Measurements from ENCODE around the gene PAGR1. TPM values are rescaled to one million over a fixed set of nuclear protein-coding genes. Genes with fewer than 3 reads are reported as not detected.

The PAGR1 gene
- total RNA-seq, 1 experiment from 2014 or later: 60.1 TPM

DNA sequence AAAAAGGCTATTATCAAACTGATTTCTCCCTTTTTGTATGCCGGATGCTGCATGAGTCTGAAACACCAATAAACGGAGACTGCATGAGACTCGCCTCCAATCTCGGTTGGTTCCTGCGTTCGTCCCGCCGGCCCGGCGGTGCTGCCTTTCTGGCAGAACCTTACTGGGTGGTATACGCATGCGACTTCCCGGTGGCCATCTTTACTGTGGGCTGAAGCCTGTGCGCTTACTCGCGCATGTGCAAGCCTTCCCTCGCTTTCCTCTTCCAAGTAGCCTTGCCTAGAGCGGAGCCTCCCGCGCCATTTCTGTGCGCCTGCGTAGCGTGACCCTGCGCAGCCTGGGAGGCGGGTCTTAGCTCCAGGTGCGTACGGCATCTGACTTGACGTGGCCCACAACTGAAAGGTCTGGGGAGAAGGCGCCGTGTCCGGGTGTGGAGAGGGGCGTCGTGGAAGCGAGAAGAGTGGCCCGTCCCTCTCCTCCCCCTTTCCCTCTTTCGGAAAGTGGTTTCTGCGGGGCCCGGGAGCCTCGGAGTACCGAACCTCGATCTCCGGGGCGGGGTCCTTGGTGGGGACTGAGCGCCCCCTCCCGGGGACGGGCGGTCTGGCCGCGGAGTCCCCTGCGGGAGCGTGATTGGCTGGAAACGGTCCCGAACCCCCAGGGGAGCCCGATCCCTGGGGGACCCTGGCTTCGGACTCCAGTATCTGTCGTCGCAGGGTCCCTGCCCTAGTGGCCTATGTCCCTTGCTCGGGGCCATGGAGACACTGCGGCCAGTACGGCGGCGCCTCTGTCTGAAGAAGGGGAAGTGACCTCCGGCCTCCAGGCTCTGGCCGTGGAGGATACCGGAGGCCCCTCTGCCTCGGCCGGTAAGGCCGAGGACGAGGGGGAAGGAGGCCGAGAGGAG lies at the start of gene PAGR1 (continued):
- TF ChIP-seq, protein P1, sequence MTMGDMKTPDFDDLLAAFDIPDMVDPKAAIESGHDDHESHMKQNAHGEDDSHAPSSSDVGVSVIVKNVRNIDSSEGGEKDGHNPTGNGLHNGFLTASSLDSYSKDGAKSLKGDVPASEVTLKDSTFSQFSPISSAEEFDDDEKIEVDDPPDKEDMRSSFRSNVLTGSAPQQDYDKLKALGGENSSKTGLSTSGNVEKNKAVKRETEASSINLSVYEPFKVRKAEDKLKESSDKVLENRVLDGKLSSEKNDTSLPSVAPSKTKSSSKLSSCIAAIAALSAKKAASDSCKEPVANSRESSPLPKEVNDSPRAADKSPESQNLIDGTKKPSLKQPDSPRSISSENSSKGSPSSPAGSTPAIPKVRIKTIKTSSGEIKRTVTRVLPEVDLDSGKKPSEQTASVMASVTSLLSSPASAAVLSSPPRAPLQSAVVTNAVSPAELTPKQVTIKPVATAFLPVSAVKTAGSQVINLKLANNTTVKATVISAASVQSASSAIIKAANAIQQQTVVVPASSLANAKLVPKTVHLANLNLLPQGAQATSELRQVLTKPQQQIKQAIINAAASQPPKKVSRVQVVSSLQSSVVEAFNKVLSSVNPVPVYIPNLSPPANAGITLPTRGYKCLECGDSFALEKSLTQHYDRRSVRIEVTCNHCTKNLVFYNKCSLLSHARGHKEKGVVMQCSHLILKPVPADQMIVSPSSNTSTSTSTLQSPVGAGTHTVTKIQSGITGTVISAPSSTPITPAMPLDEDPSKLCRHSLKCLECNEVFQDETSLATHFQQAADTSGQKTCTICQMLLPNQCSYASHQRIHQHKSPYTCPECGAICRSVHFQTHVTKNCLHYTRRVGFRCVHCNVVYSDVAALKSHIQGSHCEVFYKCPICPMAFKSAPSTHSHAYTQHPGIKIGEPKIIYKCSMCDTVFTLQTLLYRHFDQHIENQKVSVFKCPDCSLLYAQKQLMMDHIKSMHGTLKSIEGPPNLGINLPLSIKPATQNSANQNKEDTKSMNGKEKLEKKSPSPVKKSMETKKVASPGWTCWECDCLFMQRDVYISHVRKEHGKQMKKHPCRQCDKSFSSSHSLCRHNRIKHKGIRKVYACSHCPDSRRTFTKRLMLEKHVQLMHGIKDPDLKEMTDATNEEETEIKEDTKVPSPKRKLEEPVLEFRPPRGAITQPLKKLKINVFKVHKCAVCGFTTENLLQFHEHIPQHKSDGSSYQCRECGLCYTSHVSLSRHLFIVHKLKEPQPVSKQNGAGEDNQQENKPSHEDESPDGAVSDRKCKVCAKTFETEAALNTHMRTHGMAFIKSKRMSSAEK (CRISPR knock-in tag; IDR thresholded peaks at IDR 0.05; ENCODE audit: borderline replicate concordance): no peak
- TF ChIP-seq, protein P2, sequence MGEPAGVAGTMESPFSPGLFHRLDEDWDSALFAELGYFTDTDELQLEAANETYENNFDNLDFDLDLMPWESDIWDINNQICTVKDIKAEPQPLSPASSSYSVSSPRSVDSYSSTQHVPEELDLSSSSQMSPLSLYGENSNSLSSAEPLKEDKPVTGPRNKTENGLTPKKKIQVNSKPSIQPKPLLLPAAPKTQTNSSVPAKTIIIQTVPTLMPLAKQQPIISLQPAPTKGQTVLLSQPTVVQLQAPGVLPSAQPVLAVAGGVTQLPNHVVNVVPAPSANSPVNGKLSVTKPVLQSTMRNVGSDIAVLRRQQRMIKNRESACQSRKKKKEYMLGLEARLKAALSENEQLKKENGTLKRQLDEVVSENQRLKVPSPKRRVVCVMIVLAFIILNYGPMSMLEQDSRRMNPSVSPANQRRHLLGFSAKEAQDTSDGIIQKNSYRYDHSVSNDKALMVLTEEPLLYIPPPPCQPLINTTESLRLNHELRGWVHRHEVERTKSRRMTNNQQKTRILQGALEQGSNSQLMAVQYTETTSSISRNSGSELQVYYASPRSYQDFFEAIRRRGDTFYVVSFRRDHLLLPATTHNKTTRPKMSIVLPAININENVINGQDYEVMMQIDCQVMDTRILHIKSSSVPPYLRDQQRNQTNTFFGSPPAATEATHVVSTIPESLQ (CRISPR knock-in tag; IDR thresholded peaks at IDR 0.05): no peak; the same call in 1 of the 2 replicates
- TF ChIP-seq, protein P3, sequence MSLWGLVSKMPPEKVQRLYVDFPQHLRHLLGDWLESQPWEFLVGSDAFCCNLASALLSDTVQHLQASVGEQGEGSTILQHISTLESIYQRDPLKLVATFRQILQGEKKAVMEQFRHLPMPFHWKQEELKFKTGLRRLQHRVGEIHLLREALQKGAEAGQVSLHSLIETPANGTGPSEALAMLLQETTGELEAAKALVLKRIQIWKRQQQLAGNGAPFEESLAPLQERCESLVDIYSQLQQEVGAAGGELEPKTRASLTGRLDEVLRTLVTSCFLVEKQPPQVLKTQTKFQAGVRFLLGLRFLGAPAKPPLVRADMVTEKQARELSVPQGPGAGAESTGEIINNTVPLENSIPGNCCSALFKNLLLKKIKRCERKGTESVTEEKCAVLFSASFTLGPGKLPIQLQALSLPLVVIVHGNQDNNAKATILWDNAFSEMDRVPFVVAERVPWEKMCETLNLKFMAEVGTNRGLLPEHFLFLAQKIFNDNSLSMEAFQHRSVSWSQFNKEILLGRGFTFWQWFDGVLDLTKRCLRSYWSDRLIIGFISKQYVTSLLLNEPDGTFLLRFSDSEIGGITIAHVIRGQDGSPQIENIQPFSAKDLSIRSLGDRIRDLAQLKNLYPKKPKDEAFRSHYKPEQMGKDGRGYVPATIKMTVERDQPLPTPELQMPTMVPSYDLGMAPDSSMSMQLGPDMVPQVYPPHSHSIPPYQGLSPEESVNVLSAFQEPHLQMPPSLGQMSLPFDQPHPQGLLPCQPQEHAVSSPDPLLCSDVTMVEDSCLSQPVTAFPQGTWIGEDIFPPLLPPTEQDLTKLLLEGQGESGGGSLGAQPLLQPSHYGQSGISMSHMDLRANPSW (CRISPR knock-in tag; conservative IDR thresholded peaks at IDR 0.05; ENCODE audit: low read depth): no peak
- TF ChIP-seq HMGA2 (CRISPR knock-in tag; IDR thresholded peaks at IDR 0.05): no peak
- 0 out of 2 replicates have a peak, but pooled peaks have one; percentile 67 for TF ChIP-seq ELF4 (CRISPR knock-in tag; IDR thresholded peaks at IDR 0.05; ENCODE audit: low read depth)
- TF ChIP-seq, protein P4, sequence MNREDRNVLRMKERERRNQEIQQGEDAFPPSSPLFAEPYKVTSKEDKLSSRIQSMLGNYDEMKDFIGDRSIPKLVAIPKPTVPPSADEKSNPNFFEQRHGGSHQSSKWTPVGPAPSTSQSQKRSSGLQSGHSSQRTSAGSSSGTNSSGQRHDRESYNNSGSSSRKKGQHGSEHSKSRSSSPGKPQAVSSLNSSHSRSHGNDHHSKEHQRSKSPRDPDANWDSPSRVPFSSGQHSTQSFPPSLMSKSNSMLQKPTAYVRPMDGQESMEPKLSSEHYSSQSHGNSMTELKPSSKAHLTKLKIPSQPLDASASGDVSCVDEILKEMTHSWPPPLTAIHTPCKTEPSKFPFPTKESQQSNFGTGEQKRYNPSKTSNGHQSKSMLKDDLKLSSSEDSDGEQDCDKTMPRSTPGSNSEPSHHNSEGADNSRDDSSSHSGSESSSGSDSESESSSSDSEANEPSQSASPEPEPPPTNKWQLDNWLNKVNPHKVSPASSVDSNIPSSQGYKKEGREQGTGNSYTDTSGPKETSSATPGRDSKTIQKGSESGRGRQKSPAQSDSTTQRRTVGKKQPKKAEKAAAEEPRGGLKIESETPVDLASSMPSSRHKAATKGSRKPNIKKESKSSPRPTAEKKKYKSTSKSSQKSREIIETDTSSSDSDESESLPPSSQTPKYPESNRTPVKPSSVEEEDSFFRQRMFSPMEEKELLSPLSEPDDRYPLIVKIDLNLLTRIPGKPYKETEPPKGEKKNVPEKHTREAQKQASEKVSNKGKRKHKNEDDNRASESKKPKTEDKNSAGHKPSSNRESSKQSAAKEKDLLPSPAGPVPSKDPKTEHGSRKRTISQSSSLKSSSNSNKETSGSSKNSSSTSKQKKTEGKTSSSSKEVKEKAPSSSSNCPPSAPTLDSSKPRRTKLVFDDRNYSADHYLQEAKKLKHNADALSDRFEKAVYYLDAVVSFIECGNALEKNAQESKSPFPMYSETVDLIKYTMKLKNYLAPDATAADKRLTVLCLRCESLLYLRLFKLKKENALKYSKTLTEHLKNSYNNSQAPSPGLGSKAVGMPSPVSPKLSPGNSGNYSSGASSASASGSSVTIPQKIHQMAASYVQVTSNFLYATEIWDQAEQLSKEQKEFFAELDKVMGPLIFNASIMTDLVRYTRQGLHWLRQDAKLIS (CRISPR knock-in tag; IDR thresholded peaks at IDR 0.05; ENCODE audit: borderline replicate concordance): no peak; the same call in 1 of the 2 replicates
- TF ChIP-seq RORB (CRISPR knock-in tag; IDR thresholded peaks at IDR 0.05): no peak
- TF ChIP-seq MYBL2 (CRISPR knock-in tag; IDR thresholded peaks at IDR 0.05): peak; percentile 87
- no peak for TF ChIP-seq ZNF671 (CRISPR knock-in tag; IDR thresholded peaks at IDR 0.05)
- TF ChIP-seq, protein P5, sequence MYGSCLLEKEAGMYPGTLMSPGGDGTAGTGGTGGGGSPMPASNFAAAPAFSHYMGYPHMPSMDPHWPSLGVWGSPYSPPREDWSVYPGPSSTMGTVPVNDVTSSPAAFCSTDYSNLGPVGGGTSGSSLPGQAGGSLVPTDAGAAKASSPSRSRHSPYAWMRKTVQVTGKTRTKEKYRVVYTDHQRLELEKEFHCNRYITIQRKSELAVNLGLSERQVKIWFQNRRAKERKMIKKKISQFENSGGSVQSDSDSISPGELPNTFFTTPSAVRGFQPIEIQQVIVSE (CRISPR knock-in tag; IDR thresholded peaks at IDR 0.05; ENCODE audit: borderline replicate concordance): no peak
- TF ChIP-seq NR3C1 (CRISPR knock-in tag; conservative IDR thresholded peaks at IDR 0.05; ENCODE audit: low read depth): no peak; the same call in 1 of the 2 replicates
- no peak for TF ChIP-seq IRF2 (CRISPR knock-in tag; IDR thresholded peaks at IDR 0.05; ENCODE audit: borderline replicate concordance, low read depth)
- no peak for TF ChIP-seq ZNF317 (CRISPR knock-in tag; IDR thresholded peaks at IDR 0.05; ENCODE audit: borderline replicate concordance, low read depth)
- TF ChIP-seq SMAD3 (CRISPR knock-in tag; IDR thresholded peaks at IDR 0.05; ENCODE audit: borderline replicate concordance): peak; percentile 67; the same call in 1 of the 2 replicates
- TF ChIP-seq ESRRA (CRISPR knock-in tag; IDR thresholded peaks at IDR 0.05; ENCODE audit: borderline replicate concordance): no peak
- no peak for TF ChIP-seq GRHL2 (CRISPR knock-in tag; IDR thresholded peaks at IDR 0.05; ENCODE audit: insufficient replicate concordance, severe bottlenecking)
- no peak; the same call in 1 of the 2 replicates for TF ChIP-seq NFYB (CRISPR knock-in tag; conservative IDR thresholded peaks at IDR 0.05; ENCODE audit: low read depth)
- TF ChIP-seq, protein P6, sequence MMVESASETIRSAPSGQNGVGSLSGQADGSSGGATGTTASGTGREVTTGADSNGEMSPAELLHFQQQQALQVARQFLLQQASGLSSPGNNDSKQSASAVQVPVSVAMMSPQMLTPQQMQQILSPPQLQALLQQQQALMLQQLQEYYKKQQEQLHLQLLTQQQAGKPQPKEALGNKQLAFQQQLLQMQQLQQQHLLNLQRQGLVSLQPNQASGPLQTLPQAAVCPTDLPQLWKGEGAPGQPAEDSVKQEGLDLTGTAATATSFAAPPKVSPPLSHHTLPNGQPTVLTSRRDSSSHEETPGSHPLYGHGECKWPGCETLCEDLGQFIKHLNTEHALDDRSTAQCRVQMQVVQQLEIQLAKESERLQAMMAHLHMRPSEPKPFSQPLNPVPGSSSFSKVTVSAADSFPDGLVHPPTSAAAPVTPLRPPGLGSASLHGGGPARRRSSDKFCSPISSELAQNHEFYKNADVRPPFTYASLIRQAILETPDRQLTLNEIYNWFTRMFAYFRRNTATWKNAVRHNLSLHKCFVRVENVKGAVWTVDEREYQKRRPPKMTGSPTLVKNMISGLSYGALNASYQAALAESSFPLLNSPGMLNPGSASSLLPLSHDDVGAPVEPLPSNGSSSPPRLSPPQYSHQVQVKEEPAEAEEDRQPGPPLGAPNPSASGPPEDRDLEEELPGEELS (CRISPR knock-in tag; IDR thresholded peaks at IDR 0.05): peak; percentile 69
- TF ChIP-seq, protein P7, sequence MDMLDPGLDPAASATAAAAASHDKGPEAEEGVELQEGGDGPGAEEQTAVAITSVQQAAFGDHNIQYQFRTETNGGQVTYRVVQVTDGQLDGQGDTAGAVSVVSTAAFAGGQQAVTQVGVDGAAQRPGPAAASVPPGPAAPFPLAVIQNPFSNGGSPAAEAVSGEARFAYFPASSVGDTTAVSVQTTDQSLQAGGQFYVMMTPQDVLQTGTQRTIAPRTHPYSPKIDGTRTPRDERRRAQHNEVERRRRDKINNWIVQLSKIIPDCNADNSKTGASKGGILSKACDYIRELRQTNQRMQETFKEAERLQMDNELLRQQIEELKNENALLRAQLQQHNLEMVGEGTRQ (CRISPR knock-in tag; IDR thresholded peaks at IDR 0.05): peak; percentile 62
